SJCRH30 (cell line): Measurements from ENCODE around the gene CCDC70. TPM values are rescaled to one million over a fixed set of nuclear protein-coding genes. Genes with fewer than 3 reads are reported as not detected.
"Not testable (repeated sequence)": the region's sequence is repeated elsewhere in the genome, so short reads cannot be mapped to it uniquely, and the experiment has no call there.

Experiments
- DNase-seq, 2 experiments: peaks; one replicate each; pipeline ENCODE4 v3.0.0-alpha.2; 2015 to 2020
- H3K27ac ChIP-seq: fragments of 250-450 bp; sonication (Bioruptor Pico); 2 replicates; pipeline ENCODE4 v1.5.1; 2020; ENCODE audit warnings: mild to moderate bottlenecking, moderate library complexity
- H3K27me3 ChIP-seq: fragments of 250-450 bp; sonication (Bioruptor Pico); 2 replicates; pipeline ENCODE4 v1.5.1; 2020; ENCODE audit warnings: mild to moderate bottlenecking, moderate library complexity
- H3K36me3 ChIP-seq: fragments of 250-450 bp; sonication (Bioruptor Pico); 2 replicates; pipeline ENCODE4 v1.5.1; 2020; ENCODE audit warnings: mild to moderate bottlenecking, moderate library complexity
- H3K4me1 ChIP-seq: fragments of 250-450 bp; sonication (Bioruptor Pico); 2 replicates; pipeline ENCODE4 v1.5.1; 2020; ENCODE audit warnings: mild to moderate bottlenecking, moderate library complexity
- H3K4me3 ChIP-seq: fragments of 250-450 bp; sonication (Bioruptor Pico); 2 replicates; pipeline ENCODE4 v1.5.1; 2020; ENCODE audit warnings: mild to moderate bottlenecking, moderate library complexity
- H3K9me3 ChIP-seq: fragments of 250-450 bp; sonication (Bioruptor Pico); replicated peaks from 2 replicates; pipeline ENCODE4 v1.5.1; 2020; ENCODE audit warnings: mild to moderate bottlenecking, moderate library complexity
- total RNA-seq: library from RNA; depleted of rRNA; stranded (reverse); fragments of >200 nt; shearing (Covaris generic); gene quantifications from 2 replicates; pipeline ENCODE4 v1.2.3, GENCODE V29; 2014; rRNA removed

Gene CCDC70
- total RNA-seq, 1 experiment from 2014 or later, result not detected

- Histone ChIP-seq H3K4me3 (no peak overlapping the region), H3K9me3 (no peaks in the 10 kb centered on the region), H3K36me3 (no peaks in the 10 kb centered on the region), H3K27ac (no peak overlapping the region), H3K4me1 (no peaks in the 10 kb centered on the region), H3K27me3 (peaks cover 9% of the 10 kb centered on the region; the same call in 1 of the 2 replicates)
- no peak for DNase-seq
Observed at GRCh38 chr13:51900471-51900870, 38.7 kb downstream of the CCDC70 start.

DNA sequence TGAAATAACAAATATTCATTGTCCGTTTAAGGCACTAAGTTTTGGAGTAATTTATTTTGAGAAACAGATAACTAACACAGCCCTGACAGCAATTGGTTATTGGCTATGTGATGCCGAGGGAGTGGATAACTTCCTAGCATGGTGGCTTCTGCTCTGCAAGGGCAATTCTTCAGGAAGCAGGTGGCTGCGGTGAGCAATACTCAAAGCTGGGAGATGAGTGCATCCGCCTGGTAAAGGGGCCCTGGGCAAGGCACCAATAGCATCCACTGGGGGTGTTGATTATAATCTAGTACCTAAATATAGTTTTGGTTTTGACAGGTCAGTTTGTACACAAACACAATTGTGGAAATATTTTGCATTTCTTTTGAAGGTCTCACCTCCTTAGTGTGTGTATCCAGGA, 41.0 kb downstream of the CCDC70 start:
- H3K27me3 ChIP-seq, result peaks cover 9% of the 10 kb centered on the region; the same call in 1 of the 2 replicates

DNA sequence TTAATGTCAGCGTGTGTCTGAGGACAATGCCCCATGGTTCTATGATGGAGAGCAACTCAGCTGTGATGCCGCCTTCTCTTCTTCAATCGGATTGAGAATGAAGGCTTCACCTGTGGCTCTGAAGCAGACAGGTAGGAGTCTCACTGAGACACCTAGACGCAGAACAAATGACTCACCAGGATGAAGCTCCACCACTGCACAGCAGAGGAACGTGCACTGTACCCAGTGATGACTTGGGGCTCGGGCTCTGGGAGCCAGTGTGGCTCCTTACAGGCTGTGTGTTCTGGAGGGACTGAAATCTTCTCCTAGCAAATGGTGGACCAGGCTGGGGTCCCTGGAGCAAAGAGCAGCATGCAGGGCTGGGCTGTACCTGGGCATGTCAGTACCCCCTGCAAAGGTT, 44.0 kb downstream of the CCDC70 start:
- Histone ChIP-seq H3K9me3 (no peaks in the 10 kb centered on the region), H3K36me3 (no peaks in the 10 kb centered on the region), H3K4me1 (no peaks in the 10 kb centered on the region), H3K27me3 (no peaks in the 10 kb centered on the region), H3K27ac (no peak overlapping the region), H3K4me3 (no peak overlapping the region)
- no peak for DNase-seq

More for the DNA sequence above, 41.0 kb downstream of the CCDC70 start:
- Histone ChIP-seq H3K36me3 (no peaks in the 10 kb centered on the region), H3K27ac (no peak overlapping the region), H3K9me3 (no peaks in the 10 kb centered on the region), H3K4me1 (no peaks in the 10 kb centered on the region), H3K4me3 (no peak overlapping the region)
- no peak for DNase-seq

DNA sequence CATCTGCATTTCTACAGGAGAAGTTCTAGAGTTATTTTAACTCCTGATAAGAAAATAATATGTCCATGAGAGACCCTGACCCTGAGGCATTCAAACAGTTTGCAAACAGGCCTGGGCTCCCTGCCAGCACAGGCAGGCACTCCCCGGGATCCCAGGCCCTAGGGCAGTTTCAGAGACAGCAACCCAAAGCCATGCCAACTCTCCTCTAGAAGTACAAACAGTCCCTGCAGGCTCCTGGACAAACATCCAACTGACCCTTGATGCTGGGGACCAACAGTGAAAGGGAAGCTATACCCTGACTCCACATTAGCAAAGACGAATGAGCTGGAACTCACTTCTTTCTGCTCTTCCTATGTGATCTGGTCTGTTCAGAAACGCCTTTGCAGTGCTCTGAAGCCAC, 44.8 kb downstream of the CCDC70 start:
- Histone ChIP-seq H3K27ac (no peak overlapping the region), H3K27me3 (no peaks in the 10 kb centered on the region), H3K36me3 (no peaks in the 10 kb centered on the region), H3K9me3 (no peaks in the 10 kb centered on the region), H3K4me1 (no peaks in the 10 kb centered on the region), H3K4me3 (no peak overlapping the region)
- peak in 1 of 2 experiments; percentile 24 for DNase-seq

DNA sequence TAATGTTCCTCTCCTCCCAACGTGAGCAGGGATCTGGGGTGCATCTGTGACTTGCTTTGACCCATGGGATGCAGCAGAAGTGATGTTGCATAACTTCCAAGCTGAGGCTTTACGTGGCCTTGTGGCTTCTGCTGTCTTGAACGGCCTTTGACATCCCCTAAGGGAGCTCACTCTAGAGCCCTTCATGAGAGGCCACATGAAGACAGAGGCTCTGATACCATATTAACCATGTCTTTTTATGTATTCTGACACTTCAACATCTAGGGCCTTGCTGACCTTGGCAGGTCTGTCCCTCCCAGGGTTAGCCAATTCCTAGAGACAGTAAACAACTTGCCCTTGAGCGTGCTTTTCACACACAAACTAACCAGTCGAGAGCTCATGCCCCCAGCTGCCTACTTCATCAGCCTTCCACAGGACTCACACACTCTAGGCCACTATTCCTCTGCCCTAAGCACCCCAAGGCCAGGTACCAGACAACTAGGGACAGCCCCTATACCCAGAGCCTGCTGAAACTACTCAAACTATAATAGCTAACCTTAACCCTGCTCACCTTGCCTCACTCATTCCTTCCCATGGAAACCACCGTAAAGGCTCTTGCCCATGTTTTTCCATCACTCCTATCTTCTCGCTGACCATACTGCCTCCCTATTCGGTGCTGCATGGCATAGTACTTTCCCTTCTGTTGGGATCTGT, 45.4 kb downstream of the CCDC70 start:
- H3K9me3 ChIP-seq, result no peaks in the 10 kb centered on the region
- no peaks in the 10 kb centered on the region for H3K36me3 ChIP-seq
- no peak for DNase-seq
- H3K4me1 ChIP-seq, result no peaks in the 10 kb centered on the region
- H3K4me3 ChIP-seq, result no peak overlapping the region
- no peaks in the 10 kb centered on the region for H3K27me3 ChIP-seq
- no peak overlapping the region for H3K27ac ChIP-seq

DNA sequence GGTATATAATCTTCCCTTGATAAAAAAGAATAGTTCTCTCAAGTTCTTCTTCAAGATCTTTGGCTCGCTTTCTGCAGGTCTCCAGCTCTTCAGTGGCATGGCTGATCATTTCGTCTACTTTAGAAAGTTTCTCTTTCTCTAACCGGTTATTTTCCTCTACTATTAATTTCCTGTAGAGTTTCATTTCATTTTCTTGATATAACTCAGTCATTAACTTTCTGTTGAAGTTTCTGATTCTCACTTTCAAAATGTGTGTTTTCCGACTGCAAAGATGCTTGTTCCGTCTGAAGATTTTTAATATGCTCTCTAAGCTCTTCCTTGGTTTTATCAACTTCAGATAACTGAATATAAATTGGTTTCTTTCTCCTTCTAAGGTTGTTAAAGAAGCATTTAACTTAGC, 47.5 kb downstream of the CCDC70 start:
- H3K9me3 ChIP-seq, H3K27ac ChIP-seq, H3K4me1 ChIP-seq, H3K27me3 ChIP-seq, H3K4me3 ChIP-seq, DNase-seq, H3K36me3 ChIP-seq: not testable (repeated sequence)

- no peak overlapping the region for H3K27ac ChIP-seq
- H3K4me1 ChIP-seq, result peaks cover 10% of the 10 kb centered on the region
- DNase-seq, result no peak
- no peak overlapping the region for H3K4me3 ChIP-seq
- no peaks in the 10 kb centered on the region for H3K27me3 ChIP-seq
- H3K9me3 ChIP-seq, result no peaks in the 10 kb centered on the region
- H3K36me3 ChIP-seq, result no peaks in the 10 kb centered on the region
Observed at GRCh38 chr13:51910508-51910907, 48.7 kb downstream of the CCDC70 start.

DNA sequence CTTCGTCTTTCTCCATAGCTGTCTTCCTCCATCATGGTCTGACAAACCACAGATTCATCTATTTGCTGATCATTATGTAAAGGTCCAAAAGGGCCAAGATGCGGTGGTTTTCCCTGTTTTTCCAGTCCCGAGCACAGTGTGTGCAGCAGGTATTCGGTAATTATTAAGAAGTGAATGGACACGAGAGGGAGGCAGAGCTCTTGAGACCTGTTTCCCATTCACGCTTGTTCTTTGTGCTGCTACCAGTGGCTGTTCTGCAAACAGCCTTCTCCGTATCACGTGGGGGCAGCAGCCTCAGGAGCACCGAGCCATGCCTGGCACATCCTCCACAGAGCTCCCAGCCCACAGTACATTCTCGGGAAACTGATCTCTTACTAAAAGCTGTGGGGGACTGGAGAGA, 50.3 kb downstream of the CCDC70 start:
- H3K9me3 ChIP-seq, result no peaks in the 10 kb centered on the region
- H3K27me3 ChIP-seq, result no peaks in the 10 kb centered on the region
- H3K4me3 ChIP-seq, result no peak overlapping the region
- peaks cover 10% of the 10 kb centered on the region for H3K4me1 ChIP-seq
- H3K27ac ChIP-seq, result no peak overlapping the region
- DNase-seq, result peak in 1 of 2 experiments; percentile 18
- no peaks in the 10 kb centered on the region for H3K36me3 ChIP-seq

- no peak overlapping the region for H3K4me3 ChIP-seq
- H3K27me3 ChIP-seq, result no peaks in the 10 kb centered on the region
- H3K4me1 ChIP-seq, result peaks cover 10% of the 10 kb centered on the region
- DNase-seq, result peak in 1 of 2 experiments; percentile 33
- no peaks in the 10 kb centered on the region for H3K9me3 ChIP-seq
- H3K36me3 ChIP-seq, result no peaks in the 10 kb centered on the region
- no peak overlapping the region for H3K27ac ChIP-seq
Observed at GRCh38 chr13:51912511-51913225, 50.9 kb downstream of the CCDC70 start.

DNA sequence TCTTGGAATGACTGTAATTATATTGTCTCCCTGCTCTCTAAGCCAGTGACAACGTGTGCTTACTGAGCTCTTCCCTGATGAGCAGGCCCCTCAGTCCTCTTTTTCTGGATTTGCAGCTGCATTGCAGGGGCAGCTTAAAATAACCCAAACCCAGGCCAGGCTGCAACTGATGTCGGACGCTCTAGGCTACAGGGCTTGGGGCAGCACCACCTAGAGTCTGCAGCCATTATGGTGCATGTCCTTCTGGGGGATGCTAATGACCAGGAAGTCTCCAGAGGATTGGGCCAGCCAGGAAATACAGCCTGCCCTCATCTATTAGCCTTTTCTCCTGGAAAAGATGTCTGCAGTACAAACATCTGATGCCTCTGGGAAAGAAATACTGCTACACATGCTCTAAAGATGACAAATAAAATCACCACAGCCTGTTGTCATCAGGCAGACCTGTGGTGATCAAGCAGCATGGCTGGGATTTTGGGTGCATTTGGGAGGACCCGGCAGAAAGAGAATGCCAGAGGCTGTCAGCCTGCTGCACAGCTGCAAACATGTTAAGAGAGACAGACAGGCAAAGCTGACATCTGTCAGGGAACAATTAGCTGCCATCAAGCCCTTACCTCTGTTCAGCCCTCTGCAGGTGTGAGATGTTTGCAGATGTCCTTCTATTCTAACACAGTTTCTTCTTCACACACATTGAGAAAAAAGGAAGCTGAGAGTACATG, 51.8 kb downstream of the CCDC70 start:
- Histone ChIP-seq H3K27ac (no peak overlapping the region), H3K4me3 (no peak overlapping the region), H3K27me3 (no peaks in the 10 kb centered on the region), H3K36me3 (no peaks in the 10 kb centered on the region), H3K9me3 (no peaks in the 10 kb centered on the region), H3K4me1 (peaks cover 10% of the 10 kb centered on the region)
- peak in 1 of 2 experiments; percentile 31 for DNase-seq

DNA sequence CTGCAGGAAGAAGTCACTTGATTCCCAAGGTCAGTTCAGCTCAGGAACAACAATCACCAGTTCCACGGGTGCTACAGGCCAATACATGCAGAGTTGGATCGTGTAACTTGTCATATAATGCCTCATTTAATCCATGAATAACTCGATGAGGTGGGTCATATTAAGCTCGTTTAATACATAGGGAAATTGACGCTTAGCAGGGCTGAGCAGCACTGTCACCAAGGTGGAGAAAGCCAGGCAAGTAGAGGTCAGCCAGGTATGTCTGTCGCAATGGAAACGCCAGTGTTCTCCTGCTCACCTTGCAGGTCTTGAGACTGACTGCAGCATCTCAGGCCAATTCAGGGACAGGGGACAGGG, 52.3 kb downstream of the CCDC70 start:
- Histone ChIP-seq H3K36me3 (no peaks in the 10 kb centered on the region), H3K27me3 (no peaks in the 10 kb centered on the region), H3K27ac (no peak overlapping the region), H3K9me3 (no peaks in the 10 kb centered on the region), H3K4me3 (no peak overlapping the region), H3K4me1 (peaks cover 10% of the 10 kb centered on the region)
- no peak for DNase-seq

Other genes with a start within 250 kb of the CCDC70 start
- gene DHRS12, start 57.8 kb upstream of the CCDC70 start, total RNA-seq, result 1.1 and 2.4 TPM in 2 replicates
- gene TMEM272, start 16.8 kb upstream of the CCDC70 start, total RNA-seq, result not detected in 2 replicates
- gene ATP7B, start 149.5 kb downstream of the CCDC70 start, total RNA-seq, result 1.8 TPM in 2 replicates
- gene ALG11, start 150.4 kb downstream of the CCDC70 start, total RNA-seq, result 21.4 and 28.8 TPM in 2 replicates
- 17.0 and 17.7 TPM in 2 replicates for gene UTP14C, start 162.7 kb downstream of the CCDC70 start, total RNA-seq